Progenitor cell of endocrine pancreas (in vitro differentiated cells): Measurements from ENCODE around the gene CFAP298. TPM values are rescaled to one million over a fixed set of nuclear protein-coding genes. Genes with fewer than 3 reads are reported as not detected.

ENCODE experiments used
- DNase-seq: peaks from one replicate; pipeline ENCODE4 v3.0.0; 2021; ENCODE audit warnings: low spot score; ENCODE audit not compliant: unreplicated experiment
- H3K27ac Mint-ChIP-seq: 2 replicates; pipeline ENCODE4 v1.8.0; 2021; ENCODE audit warnings: mild to moderate bottlenecking, moderate library complexity, mixed read lengths
- H3K27me3 Mint-ChIP-seq: 2 replicates; pipeline ENCODE4 v1.8.0; 2021; ENCODE audit warnings: mixed read lengths
- H3K36me3 Mint-ChIP-seq: 2 replicates; pipeline ENCODE4 v1.8.0; 2022; ENCODE audit warnings: mixed read lengths; ENCODE audit not compliant: insufficient read depth
- H3K4me1 Mint-ChIP-seq: 2 replicates; pipeline ENCODE4 v1.8.0; 2021; ENCODE audit warnings: low read depth, mixed read lengths
- H3K4me3 Mint-ChIP-seq: 2 replicates; pipeline ENCODE4 v1.8.0; 2021; ENCODE audit warnings: low read depth, mild to moderate bottlenecking, moderate library complexity, mixed read lengths
- H3K9me3 Mint-ChIP-seq: 2 replicates; pipeline ENCODE4 v1.8.0; 2021; ENCODE audit warnings: low read depth, mixed read lengths
- total RNA-seq: library from RNA; stranded (reverse); gene quantifications from 2 replicates; pipeline ENCODE4 v1.2.1, GENCODE V29; 2021
- TF ChIP-seq, protein P1 (sequence below): fragments of 200-600 bp; sonication (generic); IDR thresholded peaks from one replicate; pipeline ENCODE4 v1.5.0; 2021; ENCODE audit warnings: antibody characterized with exemption, mild to moderate bottlenecking; ENCODE audit not compliant: unreplicated experiment

CFAP298 gene
- total RNA-seq, 1 donor from 2014 or later: 52.4 TPM

DNA sequence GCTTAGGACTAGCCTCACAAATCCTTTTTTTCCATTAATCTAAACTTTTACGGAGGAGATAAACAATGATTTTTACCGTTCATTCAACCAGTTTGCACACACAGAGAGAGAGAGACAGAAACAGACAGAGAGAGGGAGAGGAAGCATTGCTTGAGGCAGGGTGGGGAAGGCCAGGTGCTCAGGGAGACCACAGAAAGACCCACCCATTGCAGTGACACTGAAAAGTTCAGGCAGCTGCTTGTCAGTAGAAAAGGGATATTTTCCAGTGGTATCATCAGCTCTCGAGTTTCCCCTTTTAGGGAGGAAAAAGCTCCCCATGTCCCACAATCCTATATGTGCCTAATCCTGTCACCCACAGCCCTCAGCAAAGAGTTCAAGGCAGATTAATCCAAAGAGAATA lies 54.1 kb downstream of the CFAP298 start:
- Mint-ChIP-seq H3K4me1 (peaks cover 1% of the 10 kb centered on the region), H3K4me3 (no peak overlapping the region), H3K9me3 (no peaks in the 10 kb centered on the region), H3K36me3 (peaks cover 1% of the 10 kb centered on the region), H3K27me3 (no peaks in the 10 kb centered on the region), H3K27ac (no peak overlapping the region)
- DNase-seq: no peak
- TF ChIP-seq, protein P1, sequence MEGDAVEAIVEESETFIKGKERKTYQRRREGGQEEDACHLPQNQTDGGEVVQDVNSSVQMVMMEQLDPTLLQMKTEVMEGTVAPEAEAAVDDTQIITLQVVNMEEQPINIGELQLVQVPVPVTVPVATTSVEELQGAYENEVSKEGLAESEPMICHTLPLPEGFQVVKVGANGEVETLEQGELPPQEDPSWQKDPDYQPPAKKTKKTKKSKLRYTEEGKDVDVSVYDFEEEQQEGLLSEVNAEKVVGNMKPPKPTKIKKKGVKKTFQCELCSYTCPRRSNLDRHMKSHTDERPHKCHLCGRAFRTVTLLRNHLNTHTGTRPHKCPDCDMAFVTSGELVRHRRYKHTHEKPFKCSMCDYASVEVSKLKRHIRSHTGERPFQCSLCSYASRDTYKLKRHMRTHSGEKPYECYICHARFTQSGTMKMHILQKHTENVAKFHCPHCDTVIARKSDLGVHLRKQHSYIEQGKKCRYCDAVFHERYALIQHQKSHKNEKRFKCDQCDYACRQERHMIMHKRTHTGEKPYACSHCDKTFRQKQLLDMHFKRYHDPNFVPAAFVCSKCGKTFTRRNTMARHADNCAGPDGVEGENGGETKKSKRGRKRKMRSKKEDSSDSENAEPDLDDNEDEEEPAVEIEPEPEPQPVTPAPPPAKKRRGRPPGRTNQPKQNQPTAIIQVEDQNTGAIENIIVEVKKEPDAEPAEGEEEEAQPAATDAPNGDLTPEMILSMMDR: no peak

DNA sequence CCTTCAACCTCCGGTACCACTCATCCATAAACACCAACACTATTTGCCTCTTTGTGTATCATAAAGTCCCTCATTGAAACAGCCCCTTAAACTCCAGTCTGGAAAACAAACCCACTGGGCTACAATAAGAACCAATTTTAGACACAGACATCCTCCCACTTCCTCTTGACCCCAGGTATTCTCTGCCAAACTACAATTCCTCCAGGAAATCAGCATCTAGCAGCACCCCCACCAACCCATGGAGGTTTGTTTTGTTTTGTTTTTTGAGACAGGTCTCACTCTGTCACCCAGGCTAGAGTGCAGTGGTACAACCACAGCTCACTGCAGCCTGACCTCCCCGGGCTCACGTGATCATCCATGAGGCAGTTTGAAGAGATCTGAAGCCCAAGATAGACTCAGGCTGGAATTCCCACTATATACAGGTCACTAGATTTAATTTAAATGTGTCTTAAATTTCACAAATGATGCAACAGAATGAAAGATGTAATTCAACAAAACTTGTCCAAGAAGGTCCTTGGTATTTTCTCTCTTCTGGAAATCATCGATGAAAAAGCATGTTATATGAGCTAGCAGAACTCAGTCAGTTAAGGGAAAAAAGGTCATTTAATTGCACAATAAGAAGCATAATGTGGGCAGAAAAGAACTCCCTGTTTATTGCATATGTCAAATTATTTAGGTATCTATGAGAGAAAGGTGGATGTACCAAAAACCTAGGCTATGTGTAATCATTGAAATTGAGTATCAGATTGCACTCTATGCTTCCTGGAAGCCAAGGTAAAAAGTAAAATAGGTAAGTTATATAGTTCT lies 57.1 kb downstream of the CFAP298 start:
- no peak for DNase-seq
- TF ChIP-seq, protein P1: no peak
- Mint-ChIP-seq H3K27me3 (no peaks in the 10 kb centered on the region), H3K4me3 (no peak overlapping the region), H3K36me3 (no peaks in the 10 kb centered on the region), H3K4me1 (no peaks in the 10 kb centered on the region), H3K9me3 (no peaks in the 10 kb centered on the region), H3K27ac (no peak overlapping the region)

DNA sequence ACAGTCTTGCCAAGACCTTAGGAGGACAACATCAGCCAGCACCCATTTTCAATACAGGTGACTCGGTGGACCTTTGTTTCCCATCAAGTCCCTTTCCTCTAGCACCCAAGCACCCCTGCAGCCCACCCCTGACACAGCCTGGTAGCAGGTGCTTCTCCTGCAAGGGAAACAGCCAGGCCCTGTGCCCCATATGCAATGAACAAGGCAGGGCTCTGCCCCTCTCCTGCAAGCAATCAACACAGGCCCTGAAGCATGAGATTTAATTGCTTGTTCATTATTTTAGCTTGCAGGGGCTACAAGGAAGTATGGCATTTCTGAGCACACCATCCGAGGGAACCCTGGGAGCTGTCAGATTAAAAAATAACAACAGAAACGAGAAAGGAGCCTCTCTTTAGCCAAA lies 62.3 kb downstream of the CFAP298 start:
- Mint-ChIP-seq H3K27me3 (no peaks in the 10 kb centered on the region), H3K4me1 (no peaks in the 10 kb centered on the region), H3K9me3 (no peaks in the 10 kb centered on the region), H3K27ac (no peak overlapping the region), H3K36me3 (no peaks in the 10 kb centered on the region), H3K4me3 (no peak overlapping the region)
- TF ChIP-seq, protein P1: no peak
- DNase-seq: no peak

DNA sequence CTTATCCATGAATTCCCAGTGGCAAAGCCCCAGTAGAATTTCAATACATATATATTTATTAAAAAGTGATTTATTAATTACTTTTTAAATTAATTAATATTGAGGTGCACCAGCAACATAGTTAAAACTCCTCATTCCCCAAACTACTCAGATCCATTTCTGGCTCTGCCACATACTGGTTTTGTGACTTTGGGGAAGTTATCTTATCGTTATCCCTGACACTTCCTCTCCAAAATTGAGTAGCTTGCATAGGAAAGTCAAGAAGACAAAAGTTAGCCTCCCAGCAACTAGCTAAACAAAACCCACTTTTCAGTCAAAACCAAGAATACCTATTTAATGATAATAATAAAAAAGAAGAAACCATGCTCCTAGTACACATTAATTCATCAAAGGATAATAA lies 62.7 kb downstream of the CFAP298 start:
- TF ChIP-seq, protein P1: no peak
- H3K36me3 Mint-ChIP-seq: no peaks in the 10 kb centered on the region
- DNase-seq: no peak
- no peaks in the 10 kb centered on the region for H3K4me1 Mint-ChIP-seq
- H3K27ac Mint-ChIP-seq: no peak overlapping the region
- H3K27me3 Mint-ChIP-seq: no peaks in the 10 kb centered on the region
- H3K4me3 Mint-ChIP-seq: no peak overlapping the region
- no peaks in the 10 kb centered on the region for H3K9me3 Mint-ChIP-seq

Other genes starting within 250 kb of the CFAP298 start
- gene URB1, start 219.4 kb downstream of the CFAP298 start, total RNA-seq: 17.0 and 17.1 TPM in 2 replicates
- not detected in 2 replicates for gene EVA1C, start 199.7 kb downstream of the CFAP298 start, total RNA-seq
- 1.8 and 3.2 TPM in 2 replicates for gene TCP10L, start 26.9 kb downstream of the CFAP298 start, total RNA-seq
- gene SYNJ1, start 115.6 kb upstream of the CFAP298 start, total RNA-seq: 9.5 and 10.1 TPM in 2 replicates
- gene PAXBP1, start 159.4 kb upstream of the CFAP298 start, total RNA-seq: 97.7 and 98.1 TPM in 2 replicates